Measurements from ENCODE around the gene SLX9.
"Not testable (repeated sequence)": the region's sequence is repeated elsewhere in the genome, so short reads cannot be mapped to it uniquely, and the experiment has no call there.

GRCh38 chr21:44928500-44929241, 11.2 kb upstream of the SLX9 start:
- not testable (repeated sequence) for TF ChIP-seq CTCF (IDR thresholded peaks at IDR 0.05); KAT7 (CRISPR knock-in tag; IDR thresholded peaks at IDR 0.05; ENCODE audit: borderline replicate concordance); ZNF423 (CRISPR knock-in tag; IDR thresholded peaks at IDR 0.05); NFATC4 (CRISPR knock-in tag; IDR thresholded peaks at IDR 0.05); CREB1 (CRISPR knock-in tag; IDR thresholded peaks at IDR 0.05)
